HepG2 (cell line): ENCODE results near the gene PREP.

Experiments
- KDM1A ChIP-seq: IDR thresholded peaks from 2 replicates; pipeline ENCODE4 v1.6.1; 2016; ENCODE audit warnings: missing compliant biosample characterization
- MAFF ChIP-seq: IDR thresholded peaks from 2 replicates; pipeline ENCODE4 v1.6.1; 2011; ENCODE audit warnings: low read depth, low read length, improper control_type of control experiment
- NKX3-1 ChIP-seq: sonication (generic); formaldehyde crosslinking; IDR thresholded peaks from 2 replicates; pipeline ENCODE4 v1.5.0; 2020; ENCODE audit warnings: missing genetic modification reagents
- PRPF4 ChIP-seq: fragments of 200-400 bp; formaldehyde crosslinking; IDR thresholded peaks from 2 replicates; pipeline ENCODE4 v1.6.1; 2016; ENCODE audit warnings: low read length, low read depth; ENCODE audit not compliant: poor library complexity, severe bottlenecking
- RAD21 ChIP-seq: fragments of 450-650 bp; formaldehyde crosslinking; IDR thresholded peaks from 2 replicates; pipeline ENCODE4 v1.5.0; 2020; ENCODE audit warnings: mild to moderate bottlenecking
- SIN3A ChIP-seq: IDR thresholded peaks from 2 replicates; pipeline ENCODE4 v1.6.1; 2011; ENCODE audit warnings: low read depth, mild to moderate bottlenecking, control low read depth, low read length, borderline replicate concordance
- SPEN ChIP-seq: sonication (generic); formaldehyde crosslinking; IDR thresholded peaks from 2 replicates; pipeline ENCODE4 v1.5.1; 2020; ENCODE audit warnings: low read depth, mild to moderate bottlenecking, missing genetic modification reagents
- TOE1 ChIP-seq: sonication (generic); formaldehyde crosslinking; IDR thresholded peaks from 2 replicates; pipeline ENCODE4 v1.4.0; 2020; ENCODE audit warnings: mild to moderate bottlenecking, missing genetic modification reagents
- ZIK1 ChIP-seq: sonication (generic); formaldehyde crosslinking; IDR thresholded peaks from 2 replicates; pipeline ENCODE4 v1.5.0; 2020; ENCODE audit warnings: mild to moderate bottlenecking, low read depth, missing genetic modification reagents, borderline replicate concordance

GRCh38 chr6:105320765-105321164 lies 82.1 kb downstream of the PREP start:
- TF ChIP-seq KDM1A (CRISPR knock-in tag) (no peak), SPEN (no peak), NKX3-1 (CRISPR knock-in tag) (no peak), ZIK1 (no peak), TOE1 (CRISPR knock-in tag) (no peak), MAFF (no peak), SIN3A (no peak), RAD21 (CRISPR knock-in tag) (no peak), PRPF4 (no peak)
